Sigmoid colon (tissue), 4 donors: Measurements from ENCODE around the gene ATP8A1.

ENCODE experiments used
- EP300 ChIP-seq, 4 donors: sonication (generic); formaldehyde crosslinking; IDR thresholded peaks; one replicate each; pipeline ENCODE4 v1.6.1; 2017; ENCODE audit warnings: antibody characterized with exemption in 4 of 4
- POLR2A ChIP-seq, 2 donors: fragments of 450-650 bp; IDR thresholded peaks; one replicate each; pipeline ENCODE4 v1.6.1; 2016; ENCODE audit warnings: antibody characterized with exemption in 2 of 2, mild to moderate bottlenecking in 2 of 2, moderate library complexity in 2 of 2
- POLR2AphosphoS5 ChIP-seq, 4 donors: sonication (generic); formaldehyde crosslinking; IDR thresholded peaks; one replicate each; pipeline ENCODE4 v1.6.1; 2017; ENCODE audit warnings: antibody characterized with exemption in 4 of 4
- TF ChIP-seq, protein P1 (sequence below), 4 experiments: fragments of 450-650 bp in 3 of 4; fragments of 200-600 bp in 1 of 4; IDR thresholded peaks; one replicate each; pipeline ENCODE4 v1.5.1; 2016 to 2019; ENCODE audit warnings: antibody characterized with exemption in 4 of 4, mild to moderate bottlenecking in 3 of 4, moderate library complexity in 2 of 4

DNA sequence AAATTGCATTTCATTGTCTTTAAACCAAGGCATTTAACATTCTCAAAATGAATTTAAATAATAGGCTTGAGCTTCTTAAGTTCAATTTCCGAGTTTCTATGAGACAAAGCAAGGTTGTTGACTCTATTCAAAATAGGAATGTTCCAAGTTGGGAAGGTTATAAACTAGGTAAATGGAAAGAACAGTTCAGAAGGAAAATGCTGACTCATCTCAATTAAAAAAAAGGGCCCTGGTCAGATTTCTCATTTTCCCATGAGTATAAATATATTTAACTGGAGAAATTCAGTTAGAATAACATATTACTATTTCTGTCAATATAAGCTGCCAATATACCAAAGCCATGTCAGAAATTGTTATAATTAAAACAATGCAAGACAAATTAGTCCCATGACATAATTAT lies 113.8 kb downstream of the ATP8A1 start:
- TF ChIP-seq, protein P1, sequence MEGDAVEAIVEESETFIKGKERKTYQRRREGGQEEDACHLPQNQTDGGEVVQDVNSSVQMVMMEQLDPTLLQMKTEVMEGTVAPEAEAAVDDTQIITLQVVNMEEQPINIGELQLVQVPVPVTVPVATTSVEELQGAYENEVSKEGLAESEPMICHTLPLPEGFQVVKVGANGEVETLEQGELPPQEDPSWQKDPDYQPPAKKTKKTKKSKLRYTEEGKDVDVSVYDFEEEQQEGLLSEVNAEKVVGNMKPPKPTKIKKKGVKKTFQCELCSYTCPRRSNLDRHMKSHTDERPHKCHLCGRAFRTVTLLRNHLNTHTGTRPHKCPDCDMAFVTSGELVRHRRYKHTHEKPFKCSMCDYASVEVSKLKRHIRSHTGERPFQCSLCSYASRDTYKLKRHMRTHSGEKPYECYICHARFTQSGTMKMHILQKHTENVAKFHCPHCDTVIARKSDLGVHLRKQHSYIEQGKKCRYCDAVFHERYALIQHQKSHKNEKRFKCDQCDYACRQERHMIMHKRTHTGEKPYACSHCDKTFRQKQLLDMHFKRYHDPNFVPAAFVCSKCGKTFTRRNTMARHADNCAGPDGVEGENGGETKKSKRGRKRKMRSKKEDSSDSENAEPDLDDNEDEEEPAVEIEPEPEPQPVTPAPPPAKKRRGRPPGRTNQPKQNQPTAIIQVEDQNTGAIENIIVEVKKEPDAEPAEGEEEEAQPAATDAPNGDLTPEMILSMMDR (IDR thresholded peaks at IDR 0.05), result no peak
- no peak for TF ChIP-seq POLR2A (IDR thresholded peaks at IDR 0.05)
- TF ChIP-seq POLR2AphosphoS5 (IDR thresholded peaks at IDR 0.05), result no peak
- TF ChIP-seq EP300 (IDR thresholded peaks at IDR 0.05), result no peak
